ENCODE measurements around the gene TMED10. TPM values are rescaled to one million over a fixed set of nuclear protein-coding genes. Genes with fewer than 3 reads are reported as not detected.

TMED10 gene
- total RNA-seq, 1 donor from 2014 or later = 237 TPM

DNA sequence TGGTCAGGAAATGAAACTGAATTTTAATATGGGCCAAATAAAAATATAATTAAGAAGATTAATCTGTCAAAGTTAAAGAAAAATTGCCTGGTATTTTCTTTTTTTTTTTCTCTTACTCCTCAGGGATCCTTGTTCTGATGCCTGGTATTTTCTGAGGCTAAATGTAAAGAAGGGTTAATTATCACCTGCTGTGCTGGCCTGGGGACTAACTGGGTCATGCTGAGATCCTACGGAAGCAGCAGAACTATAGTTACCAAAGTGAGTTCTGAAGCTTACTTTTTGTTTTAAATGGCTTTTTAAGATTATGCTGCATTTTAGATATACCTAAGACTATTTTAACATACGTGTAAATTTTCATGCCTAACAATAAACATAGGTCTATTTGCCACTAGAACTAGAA, 83.7 kb downstream of the TMED10 start:
- Mint-ChIP-seq H3K9me3 (no peaks in the 10 kb centered on the region), H3K36me3 (peaks cover 34% of the 10 kb centered on the region), H3K27me3 (ENCODE audit: low read depth) (no peaks in the 10 kb centered on the region), H3K27ac (no peak overlapping the region), H3K4me3 (no peak overlapping the region), H3K4me1 (no peaks in the 10 kb centered on the region)
- TF ChIP-seq, protein P1, sequence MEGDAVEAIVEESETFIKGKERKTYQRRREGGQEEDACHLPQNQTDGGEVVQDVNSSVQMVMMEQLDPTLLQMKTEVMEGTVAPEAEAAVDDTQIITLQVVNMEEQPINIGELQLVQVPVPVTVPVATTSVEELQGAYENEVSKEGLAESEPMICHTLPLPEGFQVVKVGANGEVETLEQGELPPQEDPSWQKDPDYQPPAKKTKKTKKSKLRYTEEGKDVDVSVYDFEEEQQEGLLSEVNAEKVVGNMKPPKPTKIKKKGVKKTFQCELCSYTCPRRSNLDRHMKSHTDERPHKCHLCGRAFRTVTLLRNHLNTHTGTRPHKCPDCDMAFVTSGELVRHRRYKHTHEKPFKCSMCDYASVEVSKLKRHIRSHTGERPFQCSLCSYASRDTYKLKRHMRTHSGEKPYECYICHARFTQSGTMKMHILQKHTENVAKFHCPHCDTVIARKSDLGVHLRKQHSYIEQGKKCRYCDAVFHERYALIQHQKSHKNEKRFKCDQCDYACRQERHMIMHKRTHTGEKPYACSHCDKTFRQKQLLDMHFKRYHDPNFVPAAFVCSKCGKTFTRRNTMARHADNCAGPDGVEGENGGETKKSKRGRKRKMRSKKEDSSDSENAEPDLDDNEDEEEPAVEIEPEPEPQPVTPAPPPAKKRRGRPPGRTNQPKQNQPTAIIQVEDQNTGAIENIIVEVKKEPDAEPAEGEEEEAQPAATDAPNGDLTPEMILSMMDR (IDR thresholded peaks at IDR 0.05; ENCODE audit: unreplicated experiment) = no peak
- no peak for DNase-seq (ENCODE audit: low spot score in 2 of 2, unreplicated experiment in 2 of 2)

DNA sequence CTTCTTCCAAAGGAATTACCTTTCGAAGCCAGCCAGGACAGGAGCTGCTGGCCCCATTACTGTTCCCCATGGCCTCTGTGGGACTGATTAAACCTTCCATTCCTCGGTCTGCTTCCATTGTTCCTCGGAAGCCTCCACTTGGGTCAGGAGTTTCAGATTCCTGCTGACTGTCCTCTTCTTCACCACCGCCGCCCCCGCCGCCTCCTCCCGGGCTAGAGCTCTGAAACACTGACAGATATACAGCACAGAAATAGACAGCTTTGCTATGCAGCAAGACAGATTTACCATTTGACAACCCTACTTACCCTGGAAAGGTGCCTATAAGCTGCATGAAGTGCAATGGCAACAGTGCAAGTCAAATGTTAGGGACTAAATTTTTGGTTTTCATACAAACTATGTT, 85.2 kb downstream of the TMED10 start:
- H3K27me3 Mint-ChIP-seq (ENCODE audit: low read depth) = no peaks in the 10 kb centered on the region
- DNase-seq (ENCODE audit: low spot score in 2 of 2, unreplicated experiment in 2 of 2) = no peak
- H3K36me3 Mint-ChIP-seq = peaks cover 42% of the 10 kb centered on the region
- TF ChIP-seq, protein P1 (IDR thresholded peaks at IDR 0.05; ENCODE audit: unreplicated experiment) = no peak
- H3K4me3 Mint-ChIP-seq = no peak overlapping the region
- H3K27ac Mint-ChIP-seq = no peak overlapping the region
- H3K4me1 Mint-ChIP-seq = no peaks in the 10 kb centered on the region
- no peaks in the 10 kb centered on the region for H3K9me3 Mint-ChIP-seq

DNA sequence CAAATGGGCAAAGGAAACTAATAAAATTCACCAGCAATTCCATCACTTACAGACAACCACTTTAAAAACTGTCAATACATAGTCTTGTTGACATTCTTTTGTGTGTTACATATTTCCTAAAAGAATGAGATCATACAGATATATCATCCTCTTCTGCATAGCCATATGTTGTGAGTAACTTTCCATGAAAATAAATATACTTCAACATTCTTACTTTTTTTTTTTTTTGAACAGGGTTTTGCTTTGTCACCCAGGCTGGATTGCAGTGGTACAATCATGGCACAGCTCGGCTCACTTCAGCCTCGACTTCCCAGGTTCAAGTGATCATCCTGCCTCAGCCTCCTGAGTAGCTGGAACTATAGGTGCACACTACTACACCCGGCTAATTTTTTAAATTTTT, 86.1 kb downstream of the TMED10 start:
- H3K4me3 Mint-ChIP-seq = no peak overlapping the region
- no peak for DNase-seq (ENCODE audit: low spot score in 2 of 2, unreplicated experiment in 2 of 2)
- no peak overlapping the region for H3K27ac Mint-ChIP-seq
- H3K4me1 Mint-ChIP-seq = no peaks in the 10 kb centered on the region
- H3K36me3 Mint-ChIP-seq = peaks cover 47% of the 10 kb centered on the region
- no peaks in the 10 kb centered on the region for H3K9me3 Mint-ChIP-seq
- TF ChIP-seq, protein P1 (IDR thresholded peaks at IDR 0.05; ENCODE audit: unreplicated experiment) = no peak
- H3K27me3 Mint-ChIP-seq (ENCODE audit: low read depth) = no peaks in the 10 kb centered on the region

DNA sequence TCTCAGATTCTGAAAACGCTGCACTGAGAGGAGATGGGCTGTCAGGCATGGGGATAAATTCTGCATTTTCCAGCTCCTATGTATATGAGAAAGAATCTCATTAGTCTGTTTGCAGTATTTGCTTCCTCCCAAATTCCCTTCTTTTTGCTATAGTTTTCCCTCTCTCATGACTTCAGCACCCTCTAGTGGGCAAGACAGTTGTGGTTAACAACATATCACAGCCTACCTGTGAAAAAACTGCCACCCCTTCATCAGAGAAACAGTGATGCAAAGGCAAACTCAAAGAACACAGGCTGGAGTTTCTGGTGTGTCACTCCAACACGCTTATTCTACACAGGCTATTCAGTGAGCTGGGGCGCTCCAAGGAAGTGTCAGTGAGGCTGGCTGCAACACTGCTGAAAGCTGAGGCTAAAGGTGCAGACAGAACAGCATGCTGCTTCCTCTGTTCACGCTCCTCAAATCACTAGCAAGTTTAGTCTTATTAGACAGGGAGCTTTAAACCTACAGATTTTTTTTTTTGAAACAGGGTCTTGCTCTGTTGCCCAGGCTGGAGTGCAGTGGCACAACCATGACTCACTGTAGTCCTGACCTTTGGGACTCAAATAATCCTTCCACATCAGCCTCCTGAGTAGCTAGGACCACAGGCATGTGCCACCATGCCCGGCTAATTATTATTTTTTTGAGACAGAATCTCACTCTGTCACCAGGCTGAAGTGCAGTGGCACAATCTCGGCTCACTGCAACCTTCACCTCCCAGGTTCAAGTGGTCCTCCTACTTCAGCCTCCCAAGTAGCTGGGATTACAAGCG, 87.6 kb downstream of the TMED10 start:
- no peaks in the 10 kb centered on the region for H3K4me1 Mint-ChIP-seq
- no peaks in the 10 kb centered on the region for H3K27me3 Mint-ChIP-seq (ENCODE audit: low read depth)
- no peak overlapping the region for H3K27ac Mint-ChIP-seq
- DNase-seq (ENCODE audit: low spot score in 2 of 2, unreplicated experiment in 2 of 2) = peak in 1 of 2 experiments; percentile 50
- no peaks in the 10 kb centered on the region for H3K9me3 Mint-ChIP-seq
- no peak overlapping the region for H3K4me3 Mint-ChIP-seq
- TF ChIP-seq, protein P1 (IDR thresholded peaks at IDR 0.05; ENCODE audit: unreplicated experiment) = peak; percentile 50
- H3K36me3 Mint-ChIP-seq = peaks cover 51% of the 10 kb centered on the region

DNA sequence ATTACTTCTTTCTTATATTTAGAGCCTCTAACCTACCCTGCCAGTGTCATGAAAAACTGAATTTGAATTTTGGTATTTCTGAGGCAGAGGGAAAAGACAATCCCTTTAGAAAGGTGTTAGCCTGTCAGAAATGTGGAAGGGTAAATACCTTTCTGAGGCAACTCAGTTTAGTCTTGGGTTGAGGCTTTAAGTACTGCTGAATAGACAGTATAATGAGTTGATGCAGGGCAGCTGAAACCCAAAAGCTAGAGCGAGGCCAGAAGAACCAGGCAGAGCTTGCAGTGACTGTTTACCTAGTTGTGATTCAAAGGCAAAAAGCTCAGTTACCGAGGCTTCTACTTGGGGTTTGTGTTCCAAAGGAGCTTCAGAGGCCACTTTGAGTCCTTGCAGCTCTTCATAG, 88.3 kb downstream of the TMED10 start:
- Mint-ChIP-seq H3K36me3 (peaks cover 51% of the 10 kb centered on the region), H3K4me3 (no peak overlapping the region), H3K9me3 (no peaks in the 10 kb centered on the region), H3K27ac (no peak overlapping the region), H3K4me1 (no peaks in the 10 kb centered on the region), H3K27me3 (ENCODE audit: low read depth) (no peaks in the 10 kb centered on the region)
- no peak for DNase-seq (ENCODE audit: low spot score in 2 of 2, unreplicated experiment in 2 of 2)
- TF ChIP-seq, protein P1 (IDR thresholded peaks at IDR 0.05; ENCODE audit: unreplicated experiment) = no peak
